Skeletal muscle tissue (tissue), 4 donors: Measurements from ENCODE around the gene PFDN6. TPM values are rescaled to one million over a fixed set of nuclear protein-coding genes. Genes with fewer than 3 reads are reported as not detected.
A peak's percentile ranks its signal among the peaks of the same experiment; 100 is the strongest.

Source experiments
- H3K27ac ChIP-seq: one replicate; pipeline ENCODE4 v1.7.0; 2013; ENCODE audit warnings: mild to moderate bottlenecking, low read depth, low read length, inconsistent platforms
- H3K27me3 ChIP-seq, 3 donors: one replicate each; pipeline ENCODE4 v1.7.0; 2013; ENCODE audit warnings: low read length in 3 of 3; ENCODE audit not compliant: control insufficient read depth in 3 of 3, insufficient read depth in 3 of 3
- H3K36me3 ChIP-seq, 3 donors: one replicate each; pipeline ENCODE4 v1.7.0; 2013; ENCODE audit warnings: low read length in 3 of 3; ENCODE audit not compliant: control insufficient read depth in 3 of 3, insufficient read depth in 3 of 3
- H3K4me1 ChIP-seq, 3 donors: one replicate each; pipeline ENCODE4 v1.7.0; 2013; ENCODE audit warnings: low read length in 3 of 3, mild to moderate bottlenecking in 3 of 3; ENCODE audit not compliant: control insufficient read depth in 3 of 3, insufficient read depth in 3 of 3
- H3K4me3 ChIP-seq, 3 donors: one replicate each; pipeline ENCODE4 v1.7.0; 2013; ENCODE audit warnings: low read length in 3 of 3
- H3K9ac ChIP-seq, 3 donors: one replicate each; pipeline ENCODE4 v1.7.0; 2013; ENCODE audit warnings: low read length in 3 of 3, mild to moderate bottlenecking in 3 of 3, moderate library complexity in 2 of 3, low read depth in 1 of 3
- H3K9me3 ChIP-seq, 3 donors: one replicate each; pipeline ENCODE4 v1.7.0; 2013; ENCODE audit warnings: low read length in 3 of 3; ENCODE audit not compliant: control insufficient read depth in 3 of 3
- total RNA-seq: library from RNA; depleted of rRNA; stranded (reverse); fragments of >200 nt; gene quantifications from one replicate; pipeline ENCODE4 v1.2.3, GENCODE V29; 2014
- donor health status: Osteomylitis.

PFDN6 gene
- total RNA-seq, 1 donor from 2014 or later, result 27.1 TPM

GRCh38 chr6:33315793-33316602 lies 26.6 kb downstream of the PFDN6 start:
- no peaks in the 10 kb centered on the region for H3K27me3 ChIP-seq
- H3K4me3 ChIP-seq, result no peak overlapping the region
- H3K9ac ChIP-seq, result peak overlapping the region in 1 of 3 donors; percentile 57
- H3K27ac ChIP-seq, result no peak overlapping the region
- peaks cover 24 to 30% (median 25%) of the 10 kb centered on the region in 3 donors for H3K36me3 ChIP-seq
- no peaks in the 10 kb centered on the region for H3K9me3 ChIP-seq
- H3K4me1 ChIP-seq, result peaks cover 49 to 78% (median 52%) of the 10 kb centered on the region in 3 donors

DNA sequence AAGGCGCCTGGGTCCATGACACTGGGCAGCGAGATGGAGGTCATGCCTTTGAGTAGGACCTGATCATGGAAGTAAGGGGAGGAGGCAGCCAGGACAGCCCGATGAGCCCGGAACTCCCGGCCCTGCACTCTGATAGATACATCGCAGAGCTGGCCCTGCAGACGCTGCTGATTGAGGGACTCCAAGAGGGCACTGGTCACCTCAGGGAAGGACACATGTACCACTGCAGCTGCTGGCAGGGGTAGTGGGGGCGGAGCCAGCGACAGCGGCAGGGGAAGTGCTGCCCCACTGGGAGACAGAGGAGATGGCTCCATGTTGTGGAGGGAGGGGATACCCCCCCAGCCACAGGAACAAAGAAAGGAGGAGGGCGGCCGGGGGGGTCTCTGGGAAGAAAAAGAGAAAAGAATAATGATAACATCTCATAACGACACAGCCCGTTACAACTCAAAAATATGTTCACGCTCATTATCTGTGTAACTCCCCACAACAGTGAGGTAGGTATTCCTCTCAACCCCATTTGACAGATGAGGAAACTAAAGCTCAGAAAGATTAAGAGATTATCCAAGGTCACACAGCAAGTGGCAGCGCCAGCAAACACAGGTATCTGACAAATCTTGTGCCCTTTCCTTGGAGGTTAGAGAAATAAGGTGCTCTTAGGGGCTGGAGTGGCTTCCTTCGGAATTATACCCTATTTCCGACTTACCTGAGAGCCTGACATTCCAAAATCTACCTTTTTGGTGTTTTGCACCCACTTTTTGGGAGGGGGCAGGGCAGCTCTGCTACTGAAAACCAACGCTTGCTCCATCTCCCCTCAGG lies 27.4 kb downstream of the PFDN6 start:
- peak overlapping the region; percentile 49 to 67 (median 66) for H3K4me3 ChIP-seq
- H3K27me3 ChIP-seq, result no peaks in the 10 kb centered on the region
- H3K27ac ChIP-seq, result peak overlapping the region; percentile 87
- peak overlapping the region in 2 of 3 donors; percentile 14 to 57 for H3K9ac ChIP-seq
- H3K36me3 ChIP-seq, result peaks cover 26 to 32% (median 27%) of the 10 kb centered on the region in 3 donors
- peaks cover 56 to 83% (median 60%) of the 10 kb centered on the region in 3 donors for H3K4me1 ChIP-seq
- H3K9me3 ChIP-seq, result no peaks in the 10 kb centered on the region

- H3K36me3 ChIP-seq, result peaks cover 26 to 32% (median 27%) of the 10 kb centered on the region in 3 donors
- no peaks in the 10 kb centered on the region for H3K9me3 ChIP-seq
- peaks cover 56 to 83% (median 61%) of the 10 kb centered on the region in 3 donors for H3K4me1 ChIP-seq
- H3K4me3 ChIP-seq, result peak overlapping the region; percentile 49 to 85 (median 66)
- H3K27ac ChIP-seq, result peak overlapping the region; percentile 87
- no peaks in the 10 kb centered on the region for H3K27me3 ChIP-seq
- H3K9ac ChIP-seq, result no peak overlapping the region
Observed at GRCh38 chr6:33317419-33317668, 27.9 kb downstream of the PFDN6 start.

GRCh38 chr6:33317669-33318425 lies 28.4 kb downstream of the PFDN6 start, which contains the start of gene ZBTB22:
ZBTB22 (minus strand) TSS chr6:33317744; CDS start chr6:33316916, 828 bp downstream.
- Histone ChIP-seq H3K27me3 (no peaks in the 10 kb centered on the region), H3K9me3 (no peaks in the 10 kb centered on the region), H3K4me1 (peaks cover 52 to 81% (median 58%) of the 10 kb centered on the region in 3 donors), H3K9ac (peak within 1 kb of the TSS; percentile 73 to 93 (median 83)), H3K4me3 (peak within 1 kb of the TSS; percentile 85 to 92 (median 89)), H3K36me3 (peaks cover 26 to 32% (median 27%) of the 10 kb centered on the region in 3 donors), H3K27ac (peak within 1 kb of the TSS; percentile 87)

DNA sequence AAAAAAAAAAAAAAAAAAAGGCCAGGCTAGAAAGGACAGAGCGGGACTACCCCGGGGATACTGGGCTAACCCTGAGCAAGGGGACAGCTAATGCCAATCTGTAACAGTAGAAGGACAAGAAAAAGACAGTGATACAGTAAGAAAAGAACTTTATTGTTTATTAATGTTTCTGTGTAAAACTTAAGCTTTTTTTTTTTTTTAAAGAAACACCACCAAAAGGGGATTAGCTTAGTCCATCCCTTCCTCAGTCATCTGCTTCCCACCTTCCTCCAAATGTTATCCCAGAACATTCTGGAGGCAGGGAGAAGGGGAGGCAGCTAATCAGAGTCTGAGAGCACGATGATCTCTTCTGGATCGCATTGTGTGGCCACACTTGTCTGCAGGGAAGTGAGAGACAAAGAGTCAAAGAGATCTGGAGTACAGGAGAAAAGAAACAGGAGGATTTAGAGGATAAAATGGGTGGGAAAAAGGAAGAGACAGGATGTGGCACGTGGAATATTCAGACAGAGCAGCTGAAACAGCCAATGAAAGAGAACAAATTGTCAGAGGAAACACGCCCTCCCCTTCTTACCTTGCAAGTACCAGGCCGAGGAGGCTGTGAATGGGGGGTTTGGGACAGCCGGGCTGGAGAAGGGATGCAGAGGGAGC lies 29.1 kb downstream of the PFDN6 start:
- Histone ChIP-seq H3K9ac (peak overlapping the region; percentile 73 to 93 (median 83)), H3K9me3 (no peaks in the 10 kb centered on the region), H3K4me3 (peak overlapping the region; percentile 85 to 92 (median 89)), H3K36me3 (peaks cover 26 to 31% (median 27%) of the 10 kb centered on the region in 3 donors), H3K27me3 (no peaks in the 10 kb centered on the region), H3K4me1 (peaks cover 49 to 80% (median 59%) of the 10 kb centered on the region in 3 donors), H3K27ac (peak overlapping the region; percentile 87)

GRCh38 chr6:33319939-33320314 lies 30.5 kb downstream of the PFDN6 start:
- no peaks in the 10 kb centered on the region for H3K27me3 ChIP-seq
- peak overlapping the region in 1 of 3 donors; percentile 25 for H3K9ac ChIP-seq
- H3K4me1 ChIP-seq, result peaks cover 47 to 77% (median 57%) of the 10 kb centered on the region in 3 donors
- H3K4me3 ChIP-seq, result no peak overlapping the region
- no peak overlapping the region for H3K27ac ChIP-seq
- peaks cover 26 to 29% (median 27%) of the 10 kb centered on the region in 3 donors for H3K36me3 ChIP-seq
- H3K9me3 ChIP-seq, result no peaks in the 10 kb centered on the region

DNA sequence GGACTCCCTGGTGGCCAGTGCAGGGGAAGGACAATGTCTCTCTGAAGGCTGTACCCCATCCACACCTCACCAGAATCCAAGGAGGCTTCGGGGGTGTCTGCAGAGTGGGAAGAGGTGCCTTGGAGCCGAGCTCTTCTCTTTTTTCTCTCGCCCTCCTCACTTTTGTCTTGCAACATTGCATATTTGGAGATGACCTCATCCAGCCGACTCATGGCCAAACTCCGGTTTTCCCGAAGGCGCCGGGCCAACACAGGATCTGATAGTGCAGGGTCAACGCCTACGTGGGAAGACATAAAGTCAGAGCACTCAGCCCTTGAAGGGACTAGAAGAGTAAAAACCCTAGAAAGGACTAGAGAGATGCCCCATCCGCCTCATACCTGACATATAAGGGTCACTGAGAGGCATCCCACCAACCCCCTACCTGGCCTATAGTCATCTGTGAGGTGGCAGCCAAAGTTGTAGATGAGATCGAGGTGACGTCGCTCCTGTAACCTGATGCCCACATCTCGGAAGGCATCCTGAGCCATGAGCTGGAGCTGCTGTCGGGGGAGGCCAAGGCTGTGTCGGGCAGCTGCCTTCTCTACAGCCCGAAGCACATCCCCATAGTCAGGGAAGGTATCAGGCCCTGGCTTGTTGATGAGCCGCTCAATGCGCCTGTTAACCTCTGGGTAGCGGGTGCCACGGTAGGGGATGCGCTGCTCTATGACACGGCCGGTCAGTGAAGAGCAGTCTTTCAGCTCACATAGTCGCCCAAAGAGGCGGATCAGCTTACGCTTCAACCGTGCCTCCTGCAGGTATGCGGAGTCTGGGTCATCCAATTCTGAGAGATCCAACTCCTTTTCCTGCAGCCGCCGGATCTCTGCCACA lies 31.1 kb downstream of the PFDN6 start:
- Histone ChIP-seq H3K4me1 (peaks cover 42 to 70% (median 55%) of the 10 kb centered on the region in 3 donors), H3K9ac (peak overlapping the region in 2 of 3 donors; percentile 36 to 57), H3K27me3 (no peaks in the 10 kb centered on the region), H3K36me3 (peaks cover 26 to 29% (median 27%) of the 10 kb centered on the region in 3 donors), H3K4me3 (peak overlapping the region in 2 of 3 donors; percentile 35 to 85), H3K9me3 (no peaks in the 10 kb centered on the region), H3K27ac (peak overlapping the region; percentile 13)

GRCh38 chr6:33321227-33321626 lies 31.8 kb downstream of the PFDN6 start:
- Histone ChIP-seq H3K9me3 (no peaks in the 10 kb centered on the region), H3K36me3 (peaks cover 26 to 28% (median 27%) of the 10 kb centered on the region in 3 donors), H3K27me3 (no peaks in the 10 kb centered on the region), H3K4me1 (peaks cover 42 to 65% (median 55%) of the 10 kb centered on the region in 3 donors), H3K4me3 (peak overlapping the region in 2 of 3 donors; percentile 85 to 97), H3K9ac (peak overlapping the region in 2 of 3 donors; percentile 87 to 88), H3K27ac (no peak overlapping the region)
